Activated T-cell treated with anti-CD3 and anti-CD28 coated beads, Interleukin-2, amount 50 U/mL, for 1 hour (primary cell): ENCODE data around the gene CEP120.
"Not testable (repeated sequence)": the region's sequence is repeated elsewhere in the genome, so short reads cannot be mapped to it uniquely, and the experiment has no call there.

Source experiments
- DNase-seq: peaks from one replicate; pipeline ENCODE4 v3.0.0-alpha.2; 2020

CEP120 gene

DNA sequence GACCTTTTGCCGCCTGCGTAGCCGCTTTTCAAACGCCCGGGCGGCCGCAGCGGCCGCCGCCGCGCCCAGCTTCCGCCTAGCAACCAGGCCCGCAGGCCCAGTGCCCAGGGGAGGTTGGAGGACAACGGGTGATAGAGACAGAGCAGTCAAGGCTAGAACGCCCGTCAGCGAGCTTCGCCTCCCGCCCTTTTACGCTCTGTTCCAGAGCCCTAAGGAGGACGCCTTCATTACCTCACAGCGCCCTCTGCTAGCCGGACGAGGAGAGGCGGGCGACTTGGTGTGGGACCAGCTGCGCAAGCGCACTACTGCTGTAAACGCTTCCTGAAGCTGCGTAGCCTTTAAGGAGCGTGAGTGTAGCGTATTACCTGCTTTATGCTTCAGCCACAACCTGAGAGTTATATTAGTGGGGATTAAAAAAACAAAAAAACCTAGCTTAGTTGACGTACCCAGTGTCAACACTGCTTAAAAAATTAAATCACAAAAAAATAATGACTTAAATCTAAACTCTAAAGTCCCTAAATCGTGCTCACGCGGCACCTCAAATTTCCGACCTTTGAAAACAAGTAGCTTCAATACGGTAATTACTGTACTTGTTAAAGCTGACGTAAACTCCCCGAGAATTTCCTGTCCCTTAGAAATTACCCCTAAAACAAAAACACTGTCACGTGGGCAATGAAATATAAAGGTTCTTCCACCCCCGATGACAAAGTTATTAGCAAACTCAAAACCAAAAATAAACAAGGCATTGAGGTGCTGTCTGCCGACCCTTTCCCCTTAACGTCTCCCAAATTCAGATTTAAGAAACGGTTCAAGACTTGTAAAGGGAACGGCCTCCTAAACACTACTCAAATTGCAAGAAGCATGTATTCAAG, at the start of gene CEP120:
Gene CEP120, minus strand, starts transcription at position 126 of the 872 bp plus-strand sequence. CDS start 405 bp downstream, outside the sequence.
- DNase-seq: peak; percentile 95

DNA sequence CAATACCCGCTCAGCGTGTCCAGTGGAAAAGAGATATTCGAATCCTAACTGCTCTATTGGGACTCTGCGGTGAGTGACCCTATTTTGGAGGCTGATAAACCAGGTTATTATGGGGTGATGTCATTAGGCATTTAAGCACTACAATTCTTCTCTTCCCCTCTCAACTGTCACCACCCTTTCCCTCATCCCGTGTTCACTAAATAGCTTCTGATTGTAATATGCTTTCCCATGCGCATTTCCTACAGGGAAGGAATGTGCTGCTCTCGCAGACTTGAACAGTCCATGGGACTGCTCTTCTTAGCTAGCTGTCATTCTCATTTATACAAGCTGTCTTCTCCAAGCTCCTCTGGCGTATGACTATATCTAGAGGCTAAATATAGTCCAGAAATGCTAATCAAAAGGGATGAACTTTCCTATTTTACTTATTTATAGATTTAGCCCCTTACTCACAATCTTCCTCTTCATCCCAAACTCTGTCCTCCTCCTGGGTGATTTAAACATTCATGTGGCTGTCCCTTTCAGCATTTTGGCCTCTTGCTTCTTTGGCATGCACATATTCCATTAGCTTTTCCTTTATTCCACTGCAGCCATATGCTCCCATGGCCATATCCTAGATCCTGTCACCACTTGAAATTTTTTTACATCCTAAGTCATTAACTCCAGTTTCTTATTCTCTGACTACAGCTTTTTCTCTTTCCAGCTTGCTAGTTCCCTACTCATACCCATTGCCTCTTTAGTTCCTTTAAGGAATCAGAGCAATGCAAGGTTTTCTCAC, 49.1 kb upstream of the CEP120 start:
- DNase-seq: no peak

DNA sequence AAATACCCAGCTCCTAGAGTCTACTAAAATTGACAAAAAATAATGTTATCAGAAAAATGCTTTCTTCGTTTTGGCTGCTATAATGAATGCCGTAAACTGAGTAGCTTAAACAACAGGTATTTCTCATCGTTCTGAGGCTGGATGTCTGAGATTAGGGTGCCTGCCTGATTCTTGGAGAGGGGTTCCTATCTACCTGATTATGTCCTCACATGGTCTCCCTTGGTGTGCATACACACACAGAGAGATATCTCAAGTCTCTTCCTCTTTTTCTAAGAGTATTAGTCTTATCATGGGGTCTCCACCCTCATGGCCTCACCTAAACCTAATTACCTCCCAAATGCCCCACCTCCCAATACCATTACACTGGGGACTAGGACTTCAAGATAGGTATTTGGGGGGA, 48.2 kb upstream of the CEP120 start:
- no peak for DNase-seq

- not testable (repeated sequence) for DNase-seq
Measured at GRCh38 chr5:123466839-123467238, 43.6 kb upstream of the CEP120 start.

DNA sequence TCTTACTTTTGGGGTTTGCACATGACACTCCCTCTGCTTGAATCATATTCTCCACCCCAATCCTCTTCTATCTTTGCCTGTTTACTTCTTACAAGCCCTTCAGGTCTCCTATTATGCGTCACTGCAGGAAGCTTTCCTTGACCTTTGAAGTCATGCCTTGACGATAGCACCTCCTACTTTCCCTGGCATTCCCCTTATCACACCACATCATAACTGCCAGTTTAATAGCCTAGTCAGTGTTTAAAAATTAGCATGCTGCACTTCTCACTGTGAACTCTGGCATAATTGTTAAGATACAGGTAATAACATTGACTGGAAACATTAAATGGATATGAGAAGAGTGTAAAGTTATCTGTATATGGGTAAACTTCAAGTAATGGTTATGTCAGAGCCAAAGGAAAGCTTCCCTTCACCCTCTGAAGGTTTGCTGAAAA, 37.1 kb upstream of the CEP120 start:
- no peak for DNase-seq

- DNase-seq: not testable (repeated sequence)
Measured at GRCh38 chr5:123458994-123459393, 35.8 kb upstream of the CEP120 start.

DNA sequence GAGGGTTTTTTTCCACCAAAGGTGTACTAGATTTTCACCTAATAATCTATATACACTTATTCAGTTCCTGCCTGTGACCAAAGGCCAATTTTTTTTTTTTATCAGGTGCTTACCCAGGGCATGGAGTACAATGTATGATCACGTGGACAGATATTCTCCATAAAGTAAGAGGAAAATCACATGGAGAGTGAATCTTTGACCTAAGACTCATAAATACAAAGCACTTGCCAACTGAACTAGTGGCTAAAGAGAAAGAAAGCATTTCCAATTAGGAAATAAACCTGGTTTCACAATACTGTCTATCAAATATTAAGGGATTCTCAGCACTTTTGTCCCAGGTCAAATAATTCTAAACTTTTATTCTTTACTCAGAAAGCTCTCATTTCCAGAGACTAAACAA, 33.0 kb upstream of the CEP120 start:
- DNase-seq: no peak

DNA sequence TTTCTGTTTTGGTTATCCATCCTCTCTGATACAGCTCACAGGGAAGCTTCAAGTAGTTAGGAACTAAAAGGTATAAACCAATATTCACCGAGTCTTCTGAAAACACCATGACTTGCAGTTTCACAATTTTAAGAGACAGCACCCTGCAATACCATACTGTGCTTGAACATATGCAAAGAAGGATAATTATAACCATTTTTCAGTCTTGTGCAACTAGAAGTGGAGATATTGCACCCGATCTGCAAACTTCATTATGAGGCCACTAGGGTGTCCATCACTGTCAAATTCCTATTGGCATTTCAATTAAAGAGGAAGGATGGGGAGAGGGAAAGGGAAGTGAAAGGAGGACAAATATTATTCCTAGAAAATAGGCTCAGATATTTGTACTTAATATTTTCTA, 32.4 kb upstream of the CEP120 start:
- no peak for DNase-seq

DNA sequence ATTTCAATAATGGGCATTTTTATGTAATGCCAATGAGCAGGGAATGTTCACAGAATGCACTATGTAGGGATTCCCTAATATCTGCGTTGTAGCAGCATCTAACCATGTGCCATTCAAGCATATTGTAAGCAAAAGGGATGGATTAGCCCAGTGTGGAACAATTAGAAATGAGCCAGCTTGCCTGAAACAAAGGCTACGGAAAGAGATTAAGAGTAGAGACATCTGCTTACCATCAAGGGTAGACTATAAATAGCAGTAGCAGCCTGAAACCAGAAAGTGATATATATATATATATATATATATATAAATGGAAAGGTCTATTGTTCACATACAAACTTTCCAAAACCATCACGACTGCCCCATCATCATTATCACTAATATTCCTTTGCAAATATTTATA, 31.9 kb upstream of the CEP120 start:
- DNase-seq: no peak

GRCh38 chr5:123454259-123454911, 31.2 kb upstream of the CEP120 start:
- no peak for DNase-seq

GRCh38 chr5:123452401-123452800, 29.2 kb upstream of the CEP120 start:
- no peak for DNase-seq

GRCh38 chr5:123451047-123451446, 27.8 kb upstream of the CEP120 start:
- DNase-seq: no peak

DNA sequence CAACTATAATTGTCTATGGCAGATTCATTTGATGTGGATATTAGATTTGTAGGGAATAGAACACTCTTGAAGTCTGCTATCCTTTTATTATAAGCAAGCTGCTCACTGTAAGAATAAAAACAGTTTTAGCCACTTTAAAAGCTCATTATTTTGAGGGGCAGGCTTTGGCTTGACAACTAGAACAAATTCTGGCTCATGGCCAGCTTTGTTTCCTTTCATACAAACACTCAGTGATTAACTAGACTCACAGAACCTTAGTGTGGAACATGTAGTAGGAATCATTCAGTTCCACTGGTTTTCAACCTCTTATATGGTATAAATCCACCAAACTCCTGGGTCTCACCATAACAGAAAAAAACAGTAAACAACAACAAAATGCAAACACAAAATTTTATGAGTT, 27.4 kb upstream of the CEP120 start:
- no peak for DNase-seq

DNA sequence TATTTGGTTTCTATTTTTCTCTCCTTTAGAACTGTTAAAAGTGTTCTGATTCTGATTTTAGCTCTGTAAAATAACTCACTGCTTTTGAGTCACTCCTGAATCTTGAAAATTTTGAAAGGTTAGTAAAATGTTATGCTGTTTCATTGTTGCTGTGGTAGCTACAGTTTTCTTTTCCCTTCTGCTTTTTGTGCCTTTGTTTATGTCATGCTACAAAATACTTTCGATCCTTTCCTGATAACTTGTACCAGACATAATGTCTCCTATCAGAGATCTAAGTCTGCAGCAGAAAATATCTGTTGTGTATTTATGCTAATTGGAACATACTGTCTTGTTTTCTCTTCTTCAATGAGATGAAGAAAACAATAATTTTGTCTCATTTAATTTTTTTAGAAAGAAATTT, 26.9 kb upstream of the CEP120 start:
- no peak for DNase-seq

GRCh38 chr5:123449424-123449974, 26.3 kb upstream of the CEP120 start:
- no peak for DNase-seq

- DNase-seq: no peak
Measured at GRCh38 chr5:123448743-123449142, 25.5 kb upstream of the CEP120 start.

GRCh38 chr5:123448017-123448617, 24.9 kb upstream of the CEP120 start:
- DNase-seq: no peak

DNA sequence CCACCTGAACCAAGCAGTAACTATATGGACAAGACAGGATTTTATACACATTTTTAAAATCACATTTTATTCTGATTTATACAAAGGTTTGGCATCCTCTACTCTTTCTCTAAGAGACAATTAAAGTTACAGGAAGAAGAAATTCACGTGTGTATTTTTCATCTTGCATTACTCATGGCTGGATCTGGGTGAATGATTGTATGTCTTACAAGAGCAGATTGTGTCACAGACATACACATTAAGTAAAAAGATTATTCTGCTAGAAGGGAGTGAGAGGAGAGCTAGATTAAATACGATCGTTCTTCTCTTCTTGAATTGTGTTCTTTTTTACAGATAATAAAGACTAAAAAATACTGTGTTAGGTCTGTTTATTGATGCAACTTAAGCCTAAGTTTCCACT, 20.8 kb upstream of the CEP120 start:
- DNase-seq: no peak

DNA sequence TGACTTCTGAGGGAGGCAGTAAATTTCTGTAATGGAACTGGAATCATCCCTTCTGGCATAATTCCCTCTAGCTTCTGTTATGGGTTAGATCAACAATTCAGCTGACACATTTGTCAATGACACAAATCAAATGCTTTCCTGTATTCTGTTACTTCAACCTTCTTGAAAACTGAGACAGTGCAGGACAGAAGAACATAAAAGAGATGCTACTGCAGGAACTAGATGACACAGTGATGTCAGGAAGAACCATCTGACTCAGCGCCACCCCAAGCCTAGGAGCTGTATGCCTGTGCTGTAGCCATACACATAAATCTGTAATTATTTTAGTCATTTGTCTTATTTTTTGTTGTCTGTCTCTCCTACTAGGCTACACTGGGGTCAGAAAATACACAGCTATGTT, 18.2 kb upstream of the CEP120 start:
- DNase-seq: no peak

- no peak for DNase-seq
Measured at GRCh38 chr5:123440456-123441181, 17.4 kb upstream of the CEP120 start.

DNA sequence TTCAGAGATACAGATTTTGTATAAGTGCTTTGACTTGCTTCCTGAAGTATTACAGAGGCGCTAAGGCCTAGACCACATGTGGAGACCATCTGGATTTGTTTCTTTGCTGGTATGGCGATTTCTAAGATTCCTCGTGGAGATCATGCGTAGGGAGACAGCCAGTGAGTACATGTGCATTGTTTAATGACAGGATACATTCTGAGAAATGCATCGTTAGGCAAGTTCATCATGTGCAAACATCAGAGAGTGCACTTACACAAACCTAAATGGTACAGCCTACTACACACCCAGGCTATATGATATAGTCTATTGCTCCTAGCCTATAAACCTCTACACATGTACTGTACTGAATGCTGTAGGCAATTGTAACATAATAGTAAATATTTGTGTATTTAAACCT, 16.5 kb upstream of the CEP120 start:
- no peak for DNase-seq

GRCh38 chr5:123438902-123439301, 15.7 kb upstream of the CEP120 start:
- no peak for DNase-seq
